Lung microvascular endothelial cell (primary cell): ENCODE results near the gene MYO1D. TPM values are rescaled to one million over a fixed set of nuclear protein-coding genes. Genes with fewer than 3 reads are reported as not detected.

Source experiments
- DNase-seq, 2 donors: peaks; one replicate each; pipeline versions ENCODE4 v3.0.0 to v3.0.0-alpha.2; 2010; ENCODE audit warnings: low read depth in 2 of 2
- total RNA-seq: library from RNA; depleted of rRNA; stranded (reverse); fragments of >200 nt; gene quantifications from 2 replicates; pipeline ENCODE4 v1.2.1, GENCODE V29; 2014

Gene MYO1D
- total RNA-seq, 1 donor from 2014 or later: 56.3 TPM

DNA sequence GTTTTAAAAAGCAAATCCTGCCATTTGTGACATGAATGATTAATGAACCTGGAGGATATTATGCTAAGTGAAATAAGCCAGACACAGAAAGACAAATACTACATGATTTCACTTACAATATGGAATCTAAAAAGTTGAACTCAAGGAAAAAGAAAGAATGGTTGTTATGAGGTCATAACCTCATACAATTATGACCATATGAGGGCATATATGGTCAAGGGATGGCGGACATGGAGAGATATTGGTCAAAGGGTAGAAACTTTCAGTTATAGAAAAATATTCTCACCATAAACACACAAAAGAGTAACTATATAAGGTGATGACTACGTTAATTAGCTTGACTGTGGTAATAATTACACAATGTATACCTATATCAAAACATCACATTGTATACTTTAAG, 56.5 kb downstream of the MYO1D start:
- no peak for DNase-seq

DNA sequence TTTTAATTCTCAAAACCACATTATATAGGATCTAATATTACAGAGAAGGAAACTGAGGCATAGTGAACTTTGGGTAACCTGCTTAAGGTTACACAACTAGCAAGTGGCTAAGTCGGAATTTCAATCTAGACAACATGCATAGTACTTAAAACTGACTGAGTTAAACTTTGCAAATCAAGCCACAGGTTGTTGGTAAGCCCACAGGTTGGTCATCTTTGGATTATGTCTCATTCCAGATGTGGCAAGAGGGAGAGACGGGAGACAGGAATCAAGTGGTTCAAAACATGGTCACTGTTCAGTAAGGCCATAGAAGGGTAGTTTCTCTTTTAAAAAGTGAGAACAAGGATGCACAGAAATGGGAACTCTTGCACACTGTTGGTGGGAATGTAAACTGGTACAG, 57.1 kb downstream of the MYO1D start:
- no peak for DNase-seq

DNA sequence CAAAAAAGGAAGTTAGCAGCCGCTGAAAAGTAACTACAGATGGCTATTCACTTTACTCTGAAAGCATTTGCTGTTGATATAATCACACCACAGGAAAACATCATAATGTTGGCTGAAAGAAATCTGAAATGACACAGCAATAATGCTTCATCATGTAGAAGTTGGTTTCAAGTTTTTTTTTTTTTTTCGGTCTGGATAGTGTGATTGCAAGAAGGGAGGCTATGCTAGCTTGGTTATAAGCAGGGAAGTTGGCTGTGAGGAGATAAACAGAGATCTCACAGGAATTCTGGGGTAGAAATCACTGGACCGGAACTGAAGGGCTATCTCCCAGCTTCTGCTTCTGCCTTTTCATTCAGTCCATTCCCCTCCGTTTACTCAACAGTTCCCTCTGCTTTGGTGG, 57.9 kb downstream of the MYO1D start:
- peak; percentile 45 to 63 for DNase-seq

DNA sequence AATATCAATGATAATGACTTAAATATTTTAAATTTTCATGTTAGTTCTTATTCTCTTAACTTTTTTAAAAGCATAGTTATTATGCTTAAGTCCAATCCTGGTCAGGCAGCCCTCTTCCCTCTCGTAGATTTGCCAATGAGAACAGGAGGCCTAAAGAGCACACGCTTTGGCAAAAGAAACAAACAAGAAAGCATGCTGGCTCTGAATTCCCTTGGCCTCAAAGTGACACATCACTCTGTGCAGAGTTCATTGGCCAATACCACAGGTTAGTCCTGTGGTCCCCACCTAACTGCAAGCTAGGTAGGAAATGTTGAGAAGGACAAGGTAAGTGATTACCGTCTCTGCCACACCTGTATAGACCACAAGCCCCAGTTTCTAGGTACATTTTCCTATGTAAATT, 61.5 kb downstream of the MYO1D start:
- DNase-seq: no peak

DNA sequence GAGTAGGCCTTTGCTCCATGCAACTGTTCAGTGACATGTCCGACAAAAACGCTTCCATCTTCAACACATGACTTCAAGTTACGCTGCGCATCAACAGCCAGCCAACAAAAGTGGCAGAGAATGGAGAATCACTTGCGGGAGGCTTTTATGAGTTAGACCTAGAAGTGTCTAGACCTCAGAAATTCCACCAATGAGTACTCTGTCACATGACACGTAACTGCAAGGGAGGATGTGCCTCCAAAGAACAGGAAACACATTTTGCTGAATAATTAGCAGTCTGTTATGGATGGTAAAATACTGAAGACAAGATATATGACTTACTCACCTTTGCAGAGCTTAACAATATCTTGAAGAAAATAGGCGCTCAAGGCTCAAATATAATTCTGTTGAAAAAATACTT, 62.1 kb downstream of the MYO1D start:
- no peak for DNase-seq

DNA sequence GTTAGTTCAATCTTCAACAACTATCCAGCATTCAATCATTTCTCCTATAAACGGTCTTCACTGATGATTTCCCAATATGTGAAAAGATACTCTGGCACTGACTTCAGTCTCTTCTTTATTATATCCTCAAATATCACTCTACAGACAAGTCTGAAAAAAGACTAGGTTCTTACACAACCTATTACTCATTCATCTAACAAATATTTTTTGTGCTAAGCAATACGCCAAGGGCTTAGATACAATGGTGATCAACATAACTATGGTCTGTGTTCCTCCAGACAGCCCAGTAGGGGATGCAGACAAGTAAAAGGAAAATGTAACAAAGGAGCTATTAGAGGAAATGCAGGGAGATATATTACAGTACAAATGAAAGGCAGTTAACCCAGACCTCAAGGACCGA, 63.9 kb downstream of the MYO1D start:
- DNase-seq: no peak

DNA sequence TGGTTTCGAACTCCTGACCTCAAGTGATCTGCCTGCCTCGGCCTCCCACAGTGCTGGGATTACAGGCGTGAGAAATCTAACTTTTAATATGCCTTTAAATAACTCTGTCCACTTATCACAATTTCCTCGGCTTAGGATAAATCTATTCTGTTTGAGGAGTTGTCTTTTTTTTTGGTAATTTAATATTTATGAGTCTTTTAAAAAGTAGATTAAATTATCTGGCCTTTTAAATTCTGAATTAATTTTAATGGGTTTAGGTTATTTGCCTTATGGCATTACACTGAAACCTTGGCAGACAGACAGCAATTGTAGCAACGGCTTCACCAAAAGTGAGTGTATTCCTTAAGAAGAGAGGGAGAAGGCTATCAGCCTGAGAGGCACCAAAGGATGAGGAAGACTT, 66.2 kb downstream of the MYO1D start:
- DNase-seq: no peak

DNA sequence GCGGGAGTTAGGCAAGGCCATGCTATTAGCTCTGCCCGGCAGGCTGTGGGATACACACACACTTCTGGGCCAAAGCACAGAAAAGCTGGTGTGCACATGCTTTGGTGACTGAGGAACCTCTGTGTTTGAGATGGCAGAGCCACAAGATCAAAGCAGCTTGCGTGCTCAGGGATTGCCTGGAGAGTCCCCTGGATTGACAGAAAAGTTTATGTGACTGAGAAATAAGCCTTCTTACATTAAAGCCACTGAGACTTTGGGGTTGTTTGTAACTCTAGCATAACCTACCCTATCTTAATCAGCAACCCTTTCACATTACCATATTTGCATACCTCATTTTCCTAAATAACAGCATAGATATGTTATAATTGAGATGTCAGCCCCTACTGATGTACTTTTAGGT, 69.3 kb downstream of the MYO1D start:
- peak in 1 of 2 donors; percentile 30 for DNase-seq

DNA sequence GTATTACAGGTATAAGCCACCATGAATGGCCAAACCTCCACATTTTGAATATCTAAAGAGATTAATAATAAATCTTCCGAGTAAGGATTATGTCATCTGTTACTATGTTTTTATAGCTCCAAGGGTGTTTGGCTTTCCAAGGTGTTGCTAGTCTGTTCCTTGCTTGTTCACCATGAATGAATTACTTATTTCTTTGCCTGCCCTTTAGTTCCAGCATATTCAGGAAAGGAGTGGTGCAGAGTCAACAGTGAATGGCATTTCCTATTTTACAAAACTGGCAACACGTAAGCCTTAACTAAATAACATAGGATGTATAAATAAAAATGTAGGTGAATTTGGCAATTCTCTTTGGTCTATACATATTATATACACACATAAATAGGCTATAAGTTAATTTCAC, 70.3 kb downstream of the MYO1D start:
- peak; percentile 60 to 61 for DNase-seq

DNA sequence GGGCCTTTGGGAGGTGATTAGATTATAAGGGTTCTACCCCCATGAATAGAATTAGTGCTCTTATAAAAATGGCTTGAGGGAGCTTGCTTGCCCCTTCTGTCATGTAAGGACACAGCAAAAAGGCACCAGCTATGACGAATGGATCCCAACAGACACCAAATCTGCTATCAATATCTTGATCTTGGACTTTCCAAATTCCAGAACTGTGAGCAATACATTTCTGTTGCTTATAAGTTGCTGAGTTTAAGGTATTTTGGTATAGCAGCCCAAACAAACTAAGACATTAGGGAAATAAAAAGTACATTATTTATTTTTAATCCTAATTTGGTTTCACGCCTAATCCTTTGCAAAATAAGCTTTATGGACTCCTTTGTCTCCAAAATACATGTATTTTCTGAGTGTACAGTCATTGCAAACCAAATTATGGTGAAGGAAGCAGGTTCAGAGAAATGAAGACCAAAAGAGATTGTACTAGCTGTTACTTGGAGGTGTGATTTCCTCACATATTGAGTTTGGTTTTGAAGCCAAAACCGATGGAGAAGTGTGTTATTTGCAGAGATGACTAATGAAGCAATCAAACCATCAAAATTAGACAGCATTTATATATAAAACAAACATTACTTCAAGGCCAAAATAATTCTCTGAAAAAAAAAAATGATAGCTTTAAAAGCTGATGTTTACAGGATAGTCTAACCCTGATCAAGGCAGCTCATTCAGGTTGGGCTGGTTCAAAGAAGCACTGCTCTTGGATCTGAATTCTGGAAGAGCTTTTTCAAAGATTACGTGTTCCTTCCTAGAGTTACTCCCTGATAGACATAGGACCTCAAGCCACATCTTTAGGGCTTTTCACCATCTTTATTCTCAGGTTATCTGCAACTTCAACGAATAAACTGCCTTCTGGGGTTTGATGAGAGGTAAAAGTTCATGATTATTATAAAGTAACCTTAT, 71.6 kb downstream of the MYO1D start:
- peak in 1 of 2 donors; percentile 37 for DNase-seq

DNA sequence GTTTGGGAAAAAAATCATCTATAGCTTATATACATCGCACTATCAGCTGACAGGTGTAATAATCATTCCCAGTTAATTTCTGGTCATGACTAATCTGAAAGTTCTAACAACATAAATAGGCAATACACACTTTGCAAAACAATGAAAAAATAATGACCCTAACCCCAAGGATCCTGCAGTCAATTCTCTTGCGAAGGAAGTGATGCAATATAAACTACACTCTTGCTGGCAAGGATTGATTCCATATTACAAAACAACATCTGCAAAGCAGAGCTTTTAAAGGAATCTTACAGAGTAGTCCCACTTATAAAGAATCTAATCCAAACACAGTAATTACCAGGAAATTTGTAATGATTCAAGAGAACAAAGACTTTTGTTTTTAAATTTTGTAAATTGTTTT, 73.4 kb downstream of the MYO1D start:
- peak in 1 of 2 donors; percentile 88 for DNase-seq

DNA sequence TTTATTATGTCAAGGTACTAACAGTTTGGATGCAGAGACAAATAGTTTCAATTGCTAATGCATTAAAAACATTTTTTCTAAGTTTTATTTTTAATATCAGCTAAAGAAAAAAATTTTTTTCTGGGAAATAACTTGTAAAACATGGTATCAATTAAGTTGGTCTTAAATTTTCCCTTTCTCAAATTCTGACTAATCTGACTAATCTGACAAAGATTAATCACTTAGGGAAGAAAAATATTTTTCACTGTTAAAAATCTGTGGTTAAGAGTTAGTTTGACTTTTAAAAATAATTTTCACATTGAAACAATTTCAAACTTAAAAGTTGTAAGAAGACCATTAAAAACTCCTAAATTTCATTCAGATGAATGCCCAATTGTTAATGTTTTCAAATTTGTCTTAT, 74.6 kb downstream of the MYO1D start:
- no peak for DNase-seq

DNA sequence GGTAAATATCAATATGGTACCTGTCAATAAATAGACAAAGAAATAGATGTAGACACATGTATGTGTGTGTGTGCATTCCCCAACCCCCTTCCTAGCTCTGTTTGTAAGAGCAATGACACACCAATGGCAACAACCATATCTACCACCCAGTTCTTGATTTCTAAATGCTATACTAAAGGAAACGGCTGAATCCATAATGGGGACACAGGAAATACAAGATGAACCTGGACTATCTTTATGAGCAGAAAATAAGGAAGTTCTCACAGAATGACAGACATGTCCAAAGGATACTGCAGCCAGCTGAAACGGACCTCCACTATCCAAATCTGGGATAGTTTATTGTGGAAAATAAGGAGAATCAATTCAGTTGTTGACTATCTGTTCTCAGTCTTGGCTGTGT, 75.3 kb downstream of the MYO1D start:
- no peak for DNase-seq

DNA sequence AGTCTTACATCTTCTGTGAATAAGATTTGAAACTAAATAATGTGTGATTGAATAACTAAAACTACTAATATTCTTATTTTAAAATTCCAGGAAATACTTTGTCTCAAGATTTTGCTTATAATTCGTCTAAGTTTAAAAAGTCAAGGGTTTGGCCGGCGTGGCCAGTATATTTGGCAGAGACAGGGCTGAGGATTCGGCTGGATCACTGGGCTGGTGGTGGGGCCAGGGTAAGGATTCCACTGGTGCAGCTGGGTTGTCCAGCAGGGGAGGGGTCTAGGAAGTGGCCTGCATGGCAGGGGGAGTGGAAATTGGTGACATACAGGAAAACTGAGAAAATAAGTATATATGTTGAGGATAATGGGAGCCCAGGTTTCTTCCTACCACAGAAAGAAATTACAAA, 75.7 kb downstream of the MYO1D start:
- no peak for DNase-seq

DNA sequence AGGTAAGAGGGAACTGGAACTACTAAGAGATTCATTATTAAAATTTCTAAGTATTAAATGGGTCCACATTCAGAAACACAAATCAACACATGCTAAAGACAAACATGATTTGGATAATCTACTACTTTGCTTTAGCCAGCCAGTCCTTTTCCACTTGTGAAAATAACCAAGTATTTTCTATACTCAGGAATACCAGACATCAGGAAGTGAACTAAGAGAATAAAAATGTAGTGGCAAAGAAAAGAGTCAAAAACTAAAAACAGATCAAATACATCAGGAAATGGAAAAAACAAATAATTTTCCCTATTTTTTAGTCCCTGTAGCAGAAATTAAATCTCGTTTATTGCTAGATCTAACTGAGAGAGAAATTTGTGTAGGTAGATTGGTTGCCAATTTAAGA, 78.0 kb downstream of the MYO1D start:
- DNase-seq: peak; percentile 53 to 79

DNA sequence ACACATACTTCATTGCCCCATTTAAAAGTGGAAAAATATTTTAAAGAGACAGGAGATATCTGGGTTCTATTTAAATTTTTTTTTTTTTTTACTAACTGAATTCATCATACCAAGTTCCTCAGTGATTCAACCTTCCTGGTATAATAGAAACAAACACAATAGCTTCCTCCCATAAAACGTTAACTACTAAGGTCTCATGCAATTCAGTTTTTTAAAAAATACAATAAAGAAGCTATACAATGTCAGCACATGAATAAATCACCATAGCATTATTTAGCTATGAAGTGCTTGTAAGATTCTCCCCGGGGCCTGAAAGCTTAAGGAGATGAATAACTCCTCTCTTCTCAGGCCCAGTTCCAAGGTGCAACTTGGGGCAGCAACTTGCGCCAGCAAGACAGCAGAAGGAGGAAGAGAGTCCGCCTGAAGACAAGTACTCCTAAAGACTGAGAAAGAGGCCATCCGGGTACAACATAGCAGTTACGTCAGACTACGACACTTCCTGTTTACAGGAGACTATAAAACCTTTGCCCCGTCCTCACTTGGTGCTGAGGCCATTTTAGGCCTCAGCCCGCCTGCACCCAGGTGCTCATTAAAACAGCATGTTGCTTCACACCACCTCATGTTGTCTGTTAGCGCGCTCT, 81.5 kb downstream of the MYO1D start:
- peak; percentile 52 to 70 for DNase-seq

DNA sequence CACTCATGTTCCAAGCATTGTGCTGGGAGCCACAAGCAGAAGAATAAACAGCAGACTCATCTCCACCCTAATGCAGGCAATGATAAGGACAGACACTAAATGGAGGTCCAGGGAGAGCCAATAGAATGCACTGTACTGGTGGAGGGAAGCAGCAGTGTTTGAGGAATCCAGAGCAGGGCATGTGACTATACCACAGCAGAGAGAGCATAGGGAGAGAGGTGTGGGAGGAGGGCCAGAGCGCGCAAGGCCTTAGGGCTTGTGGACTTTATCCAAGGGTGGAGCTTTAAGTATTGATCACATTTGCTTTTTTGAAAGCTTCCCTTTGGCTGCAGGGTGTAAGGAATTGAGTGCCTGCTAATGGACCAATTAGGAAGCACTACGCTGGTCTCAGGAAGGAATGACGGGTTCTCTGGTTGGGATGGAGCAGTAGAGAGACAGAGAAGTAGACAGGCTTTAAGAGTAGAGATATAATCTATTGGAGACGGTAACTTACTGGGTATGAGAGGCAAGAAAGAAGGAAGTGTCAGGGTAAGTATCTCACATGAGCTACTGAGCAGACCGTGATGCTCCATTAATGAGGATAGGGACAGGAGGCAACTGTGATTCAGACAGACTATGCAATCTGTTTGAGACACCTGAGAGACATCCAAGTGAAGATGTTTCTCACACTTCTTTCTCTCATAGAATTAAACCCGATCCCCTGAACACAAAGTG, 82.2 kb downstream of the MYO1D start:
- peak; percentile 13 to 49 for DNase-seq

DNA sequence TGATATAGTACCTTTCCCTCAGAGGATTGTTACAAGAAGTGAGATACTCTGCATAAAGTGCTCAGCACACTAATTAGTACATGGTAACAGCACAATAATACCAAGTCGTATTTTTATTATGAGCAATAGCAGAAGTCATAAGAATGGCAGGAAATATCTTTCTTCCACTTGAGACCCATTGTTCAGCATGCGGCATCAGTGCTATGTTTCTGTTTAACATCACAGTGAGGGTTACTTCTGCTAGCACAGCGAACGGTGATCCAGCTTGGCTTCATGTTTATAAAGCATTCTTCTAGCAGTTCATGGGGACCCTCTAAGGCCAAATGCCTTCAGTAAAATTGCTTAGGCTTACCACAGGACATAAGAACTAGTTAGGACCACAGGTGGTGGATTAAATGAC, 83.1 kb downstream of the MYO1D start:
- DNase-seq: peak; percentile 50 to 71

DNA sequence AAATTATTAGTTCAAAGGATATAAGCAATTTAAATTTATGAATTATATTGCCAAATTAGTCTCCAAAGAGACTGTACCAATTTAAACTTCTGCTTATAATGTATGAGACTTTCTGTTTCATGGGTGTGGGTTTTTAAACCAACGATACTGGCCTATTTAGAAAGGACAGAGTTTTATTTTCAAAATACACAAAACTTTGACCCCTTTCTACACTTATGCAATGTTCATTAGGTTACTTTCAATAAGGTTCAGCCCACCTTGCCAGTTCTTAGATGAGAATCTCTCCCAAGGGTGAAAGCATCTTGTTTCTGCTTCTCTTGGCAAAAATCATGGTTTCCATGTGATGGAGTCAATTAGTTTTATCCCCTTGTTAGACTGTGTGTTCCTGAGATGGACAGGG, 84.7 kb downstream of the MYO1D start:
- no peak for DNase-seq

DNA sequence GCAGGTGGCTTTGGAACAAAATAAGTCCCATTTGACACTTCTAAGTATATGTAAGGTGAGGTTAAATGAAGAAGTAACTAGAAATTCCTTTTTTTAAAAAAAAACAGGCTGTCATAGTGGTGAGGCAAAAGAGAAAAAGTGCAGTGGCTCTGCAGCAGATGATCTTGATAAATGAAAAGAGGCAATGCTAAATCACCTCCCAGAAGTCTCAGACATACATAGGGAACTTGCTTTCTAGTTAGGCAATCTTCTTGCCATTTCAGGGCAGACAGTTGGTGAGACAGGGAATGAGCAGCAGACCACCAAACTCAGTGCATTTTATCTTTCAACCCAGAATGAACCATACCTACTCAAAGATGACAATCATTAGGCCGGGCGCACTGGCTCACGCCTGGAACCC, 90.8 kb downstream of the MYO1D start:
- DNase-seq: no peak

DNA sequence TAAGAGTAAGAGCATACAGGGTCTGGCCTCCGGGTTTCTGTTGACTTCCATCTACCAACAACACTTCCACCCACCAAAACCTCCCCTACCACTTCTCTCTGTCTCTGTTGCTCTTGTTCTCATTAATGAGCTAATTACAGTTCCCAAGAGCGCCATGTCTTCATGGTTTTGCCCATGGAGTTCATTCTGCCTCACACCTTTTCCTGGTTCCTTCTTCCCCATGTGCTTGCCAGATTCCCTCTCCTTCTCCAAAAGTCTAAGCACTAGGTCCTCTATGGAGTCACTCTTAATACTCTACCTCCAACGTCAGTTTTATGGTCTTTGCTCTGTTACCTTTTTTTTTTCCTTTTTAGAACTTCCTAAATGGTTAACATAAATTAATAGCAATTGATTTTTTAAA, 92.8 kb downstream of the MYO1D start:
- no peak for DNase-seq

DNA sequence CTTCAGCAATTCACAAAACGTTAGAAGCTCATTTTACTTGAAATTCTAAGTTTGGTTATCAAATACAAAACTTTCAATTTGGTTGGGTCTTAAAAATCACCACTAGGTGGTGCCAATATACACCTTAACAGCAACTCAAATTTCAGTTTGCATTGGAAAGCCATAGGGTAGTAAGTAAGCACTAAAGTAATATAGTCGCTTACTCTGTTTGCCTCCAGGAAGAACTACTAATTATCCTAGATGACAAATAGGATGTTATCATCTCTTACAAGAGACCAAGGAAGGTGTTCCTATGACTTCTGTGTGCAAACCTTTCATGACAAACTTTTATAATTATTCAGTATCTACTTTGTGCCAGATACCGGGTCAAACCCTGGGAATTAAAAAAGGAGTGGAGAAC, 93.3 kb downstream of the MYO1D start:
- DNase-seq: peak; percentile 72 to 82
